ENCODE measurements around the gene CD79B. TPM values are rescaled to one million over a fixed set of nuclear protein-coding genes. Genes with fewer than 3 reads are reported as not detected.

The CD79B gene
- total RNA-seq, 1 donor from 2014 or later: not detected

- Histone ChIP-seq H3K9me3 (ENCODE audit: low read depth) (no peaks in the 10 kb centered on the region), H2AFZ (replicated peaks) (no peak overlapping the region), H4K20me1 (ENCODE audit: low read depth) (no peaks in the 10 kb centered on the region), H3K27ac (no peak overlapping the region), H3K27me3 (no peaks in the 10 kb centered on the region), H3K4me3 (no peak overlapping the region), H3K4me2 (no peak overlapping the region), H3K79me2 (ENCODE audit: low read depth) (no peaks in the 10 kb centered on the region), H3K36me3 (no peaks in the 10 kb centered on the region), H3K4me1 (peaks cover 7% of the 10 kb centered on the region), H3F3A (ENCODE audit: low read depth) (peaks cover 5% of the 10 kb centered on the region), H3K9ac (no peak overlapping the region)
- DNase-seq (ENCODE audit: low spot score): no peak
- no peaks in the 10 kb centered on the region for H3K9me3 Mint-ChIP-seq
- H3K36me3 Mint-ChIP-seq: no peaks in the 10 kb centered on the region
- no peak for TF ChIP-seq EZH2phosphoT487 (IDR thresholded peaks at IDR 0.05)
- TF ChIP-seq CTCF (IDR thresholded peaks at IDR 0.05): no peak
- no peak for TF ChIP-seq EZH2 (IDR thresholded peaks at IDR 0.05)
- no peak overlapping the region for H3K27ac Mint-ChIP-seq
- H3K4me3 Mint-ChIP-seq: no peak overlapping the region
- H3K4me1 Mint-ChIP-seq: peaks cover 21% of the 10 kb centered on the region
- peaks cover 5% of the 10 kb centered on the region for H3K27me3 Mint-ChIP-seq (ENCODE audit: insufficient read depth, low read depth)
Measured at GRCh38 chr17:63933598-63933997, 1.5 kb upstream of the CD79B start.

GRCh38 chr17:63932721-63933120 is 590 bp upstream of the CD79B start:
- Mint-ChIP-seq H3K36me3 (no peaks in the 10 kb centered on the region), H3K27ac (peak overlapping the region; percentile 83)
- TF ChIP-seq EZH2 (IDR thresholded peaks at IDR 0.05) (no peak), EZH2phosphoT487 (IDR thresholded peaks at IDR 0.05) (no peak), CTCF (IDR thresholded peaks at IDR 0.05) (no peak)

GRCh38 chr17:63930951-63931575 is 1.1 kb downstream of the CD79B start:
- Mint-ChIP-seq H3K27me3 (ENCODE audit: insufficient read depth, low read depth) (peaks cover 5% of the 10 kb centered on the region), H3K4me1 (peaks cover 6% of the 10 kb centered on the region), H3K9me3 (no peaks in the 10 kb centered on the region), H3K27ac (peak overlapping the region; percentile 50), H3K4me3 (no peak overlapping the region), H3K36me3 (no peaks in the 10 kb centered on the region)
- Histone ChIP-seq H2AFZ (replicated peaks) (peak overlapping the region; percentile 57), H3K27ac (no peak overlapping the region), H3K4me1 (no peaks in the 10 kb centered on the region), H3K36me3 (no peaks in the 10 kb centered on the region), H4K20me1 (ENCODE audit: low read depth) (no peaks in the 10 kb centered on the region), H3K4me2 (no peak overlapping the region), H3K9me3 (ENCODE audit: low read depth) (no peaks in the 10 kb centered on the region), H3K79me2 (ENCODE audit: low read depth) (no peaks in the 10 kb centered on the region), H3K9ac (no peak overlapping the region), H3K27me3 (no peaks in the 10 kb centered on the region), H3K4me3 (no peak overlapping the region), H3F3A (ENCODE audit: low read depth) (peaks cover 5% of the 10 kb centered on the region)
- TF ChIP-seq EZH2 (IDR thresholded peaks at IDR 0.05) (no peak), EZH2phosphoT487 (IDR thresholded peaks at IDR 0.05) (no peak), CTCF (IDR thresholded peaks at IDR 0.05) (no peak)
- peak; percentile 30 for DNase-seq (ENCODE audit: low spot score)

More at GRCh38 chr17:63932721-63933120, 590 bp upstream of the CD79B start:
- Mint-ChIP-seq H3K27me3 (ENCODE audit: insufficient read depth, low read depth) (peaks cover 5% of the 10 kb centered on the region), H3K4me1 (peaks cover 13% of the 10 kb centered on the region), H3K4me3 (no peak overlapping the region), H3K9me3 (no peaks in the 10 kb centered on the region)
- H3K4me1 ChIP-seq: no peaks in the 10 kb centered on the region
- peaks cover 5% of the 10 kb centered on the region for H3F3A ChIP-seq (ENCODE audit: low read depth)
- H3K4me2 ChIP-seq: no peak overlapping the region
- no peaks in the 10 kb centered on the region for H3K36me3 ChIP-seq
- H3K27me3 ChIP-seq: no peaks in the 10 kb centered on the region
- H3K79me2 ChIP-seq (ENCODE audit: low read depth): no peaks in the 10 kb centered on the region
- no peak overlapping the region for H3K9ac ChIP-seq
- no peak for DNase-seq (ENCODE audit: low spot score)
- no peaks in the 10 kb centered on the region for H4K20me1 ChIP-seq (ENCODE audit: low read depth)
- H2AFZ ChIP-seq (replicated peaks): no peak overlapping the region
- H3K9me3 ChIP-seq (ENCODE audit: low read depth): no peaks in the 10 kb centered on the region
- no peak overlapping the region for H3K4me3 ChIP-seq
- H3K27ac ChIP-seq: no peak overlapping the region

All from neural progenitor cell (in vitro differentiated cells).